T-cell (primary cell): ENCODE measurements around the gene KCNIP3. TPM values are rescaled to one million over a fixed set of nuclear protein-coding genes. Genes with fewer than 3 reads are reported as not detected.

Experiments used
- ATAC-seq, 4 experiments: fragments of 200-7000 bp in 3 of 4; fragments of 150-1000 bp in 1 of 4; cut with Tn5 transposase; replicated peaks in 1 of 4; 1 replicate in 3 of 4; 2 replicates in 1 of 4; pipeline ENCODE4 v1.10.0; 2021; ENCODE audit warnings: moderate library complexity in 3 of 4, mild to moderate bottlenecking in 2 of 4, moderate number of reproducible peaks in 1 of 4
- CTCF ChIA-PET, 2 donors: fragments of 300-600 bp; sonication (Branson Sonifier 250); formaldehyde crosslinking; loops; one replicate each; lab custom pipeline; 2022; ENCODE audit warnings: antibody characterized with exemption in 2 of 2; lab: Charles Lee
- POLR2A ChIA-PET, 2 donors: fragments of 300-600 bp; sonication (Branson Sonifier 250); formaldehyde crosslinking; loops; one replicate each; lab custom pipeline; 2022; ENCODE audit warnings: antibody characterized with exemption in 2 of 2; lab: Charles Lee
- DNase-seq, 35 experiments: peaks; one replicate each; pipeline versions ENCODE4 v3.0.0 to v3.0.0-alpha.2; 2013 to 2023
- H3K27ac ChIP-seq: one replicate; pipeline ENCODE4 v1.5.1; 2013; ENCODE audit warnings: low read length
- H3K27me3 ChIP-seq, 2 experiments: replicated peaks in 1 of 2; 1 replicate in 1 of 2; 2 replicates in 1 of 2; pipeline versions ENCODE4 v1.6.1 to v1.7.0; 2013; ENCODE audit warnings: low read length in 1 of 2, mixed read lengths in 1 of 2; ENCODE audit not compliant: control insufficient read depth in 2 of 2, insufficient read depth in 2 of 2; ENCODE audit errors: extremely low read depth in 1 of 2
- H3K36me3 ChIP-seq, 2 donors: 1 replicate in 1 of 2; 2 replicates in 1 of 2; pipeline versions ENCODE4 v1.6.1 to v1.7.0; 2013; ENCODE audit warnings: low read length in 1 of 2; ENCODE audit not compliant: control insufficient read depth in 2 of 2, insufficient read depth in 1 of 2; ENCODE audit errors: extremely low read depth in 1 of 2
- H3K4me1 ChIP-seq, 2 experiments: 1 replicate in 1 of 2; 2 replicates in 1 of 2; pipeline versions ENCODE4 v1.6.1 to v1.7.0; 2013; ENCODE audit warnings: low read length in 2 of 2, mixed read lengths in 1 of 2; ENCODE audit not compliant: insufficient read depth in 2 of 2, control insufficient read depth in 1 of 2; ENCODE audit errors: extremely low read depth in 1 of 2
- H3K4me3 ChIP-seq, 2 donors: 1 replicate in 1 of 2; 2 replicates in 1 of 2; pipeline versions ENCODE4 v1.5.1 to v1.7.0; 2013; ENCODE audit warnings: mild to moderate bottlenecking in 2 of 2, low read length in 1 of 2, moderate library complexity in 1 of 2; ENCODE audit not compliant: control insufficient read depth in 1 of 2; ENCODE audit errors: extremely low read depth in 1 of 2
- H3K9me3 ChIP-seq: 2 replicates; pipeline ENCODE4 v1.7.0; 2013
- H3K27ac Mint-ChIP-seq, 2 donors: one replicate each; pipeline ENCODE4 v1.8.0; 2020 to 2021; ENCODE audit warnings: mild to moderate bottlenecking in 2 of 2, mixed read lengths in 2 of 2
- H3K27me3 Mint-ChIP-seq, 2 donors: one replicate each; pipeline ENCODE4 v1.8.0; 2021 to 2022; ENCODE audit warnings: mixed read lengths in 2 of 2
- H3K36me3 Mint-ChIP-seq: one replicate; pipeline ENCODE4 v1.8.0; 2021; ENCODE audit warnings: mixed read lengths
- H3K4me1 Mint-ChIP-seq, 3 donors: one replicate each; pipeline ENCODE4 v1.8.0; 2020 to 2022; ENCODE audit warnings: mixed read lengths in 3 of 3, mild to moderate bottlenecking in 1 of 3
- H3K4me3 Mint-ChIP-seq, 3 donors: one replicate each; pipeline ENCODE4 v1.8.0; 2020 to 2022; ENCODE audit warnings: mild to moderate bottlenecking in 3 of 3, mixed read lengths in 3 of 3, moderate library complexity in 3 of 3
- H3K9me3 Mint-ChIP-seq, 3 donors: one replicate each; pipeline ENCODE4 v1.8.0; 2020 to 2022; ENCODE audit warnings: mixed read lengths in 3 of 3
- WGBS: methylation state at CpG from one replicate; pipeline ENCODE4 v1.1.5; 2013; ENCODE audit warnings: missing lambda C conversion rate; ENCODE audit not compliant: insufficient coverage; 5-methylcytosine and 5-hydroxymethylcytosine counted together
- total RNA-seq, 35 experiments: library from RNA in 6 of 35; stranded (reverse) in 6 of 35; fragments of 120-200 nt in 1 of 35; gene quantifications; one replicate each; pipeline versions ENCODE4 v1.2.1 to v1.2.4 and lab custom pipeline; 2013 to 2026

The KCNIP3 gene
- total RNA-seq, 5 donors from 2014 or later (not counting 1 experiment from before 2014, with no cell fraction given): not detected

DNA sequence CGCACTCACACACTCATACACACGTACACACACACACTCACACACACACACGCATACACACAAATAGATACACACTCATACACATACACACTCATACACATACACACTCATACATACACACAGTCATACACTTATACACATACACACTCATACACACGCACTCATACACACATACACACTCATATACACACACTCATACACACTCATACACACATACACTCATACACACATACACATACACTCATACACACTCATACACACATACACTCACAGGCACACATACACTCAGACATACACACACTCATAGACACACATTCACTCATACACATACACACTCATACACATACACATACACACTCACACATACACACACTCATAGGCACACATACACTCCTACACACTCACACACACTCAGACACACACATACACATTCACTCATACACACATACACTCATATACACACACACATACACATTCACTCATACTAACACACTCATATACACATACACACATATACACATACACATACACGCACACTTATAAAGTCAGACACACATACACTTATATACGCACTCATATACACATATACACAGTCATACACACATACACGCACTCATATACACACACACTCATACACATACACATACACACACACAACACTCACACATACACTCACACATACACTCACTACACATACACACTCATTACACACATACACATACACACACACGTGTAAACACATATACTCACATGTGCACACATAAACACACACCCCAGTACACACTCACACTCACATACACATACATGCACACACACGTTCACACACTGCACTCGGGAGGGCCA is 28.7 kb downstream of the KCNIP3 start:
- ChIA-PET CTCF (no interaction called here), POLR2A (no interaction called here)
- no peaks in the 10 kb centered on the region for H3K4me1 ChIP-seq
- no peak for DNase-seq
- Mint-ChIP-seq H3K36me3 (no peaks in the 10 kb centered on the region), H3K4me1 (no peaks in the 10 kb centered on the region), H3K9me3 (no peaks in the 10 kb centered on the region), H3K4me3 (no peak overlapping the region), H3K27me3 (no peaks in the 10 kb centered on the region), H3K27ac (no peak overlapping the region)
- H3K4me3 ChIP-seq: no peak overlapping the region
- H3K9me3 ChIP-seq: no peaks in the 10 kb centered on the region
- 94% methylated on average over 10 of the region's 10 CpGs for WGBS
- no peaks in the 10 kb centered on the region for H3K36me3 ChIP-seq
- ATAC-seq: no peak
- H3K27me3 ChIP-seq: peaks cover 0 to 5% of the 10 kb centered on the region in 2 experiments
- no peak overlapping the region for H3K27ac ChIP-seq

DNA sequence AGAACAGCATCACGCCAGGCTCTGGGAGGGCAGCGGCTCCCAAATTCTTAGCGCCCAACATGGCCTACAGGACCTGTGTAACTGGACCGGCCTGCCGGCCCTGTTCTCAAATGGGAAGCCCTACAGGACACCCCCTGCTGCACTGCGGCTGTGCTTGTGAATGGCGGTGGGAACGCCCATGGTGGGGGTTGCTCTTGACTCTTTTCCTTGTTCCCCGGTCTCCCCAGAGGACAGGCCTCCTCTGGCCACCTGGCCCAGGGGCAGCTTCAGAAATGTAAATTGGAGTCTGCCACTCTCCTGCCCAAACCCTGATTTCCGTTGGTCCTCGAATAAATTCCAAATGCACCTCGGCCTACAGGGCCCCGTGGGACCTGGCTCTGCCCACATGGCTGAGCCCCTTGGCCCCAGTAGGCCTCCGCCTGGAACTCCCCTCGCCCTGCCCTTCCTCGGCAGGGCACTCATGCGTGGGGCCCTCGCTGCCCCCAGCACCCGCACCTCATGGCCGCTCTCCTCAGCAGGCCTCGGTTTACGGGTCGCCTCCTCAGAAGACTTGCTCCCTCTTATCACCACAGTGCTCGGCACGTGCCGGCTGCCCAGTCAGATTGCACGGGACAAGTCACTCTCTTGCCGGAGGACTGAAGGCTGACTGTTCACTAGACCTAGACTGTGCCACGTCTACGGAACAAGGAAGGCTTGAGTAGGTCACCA is 29.4 kb downstream of the KCNIP3 start:
- ATAC-seq: no peak
- DNase-seq: no peak
- H3K4me1 Mint-ChIP-seq: no peaks in the 10 kb centered on the region
- no peaks in the 10 kb centered on the region for H3K4me1 ChIP-seq
- peaks cover 0 to 7% of the 10 kb centered on the region in 2 experiments for H3K27me3 ChIP-seq
- H3K36me3 Mint-ChIP-seq: no peaks in the 10 kb centered on the region
- no peak overlapping the region for H3K27ac ChIP-seq
- H3K27ac Mint-ChIP-seq: no peak overlapping the region
- no peaks in the 10 kb centered on the region for H3K36me3 ChIP-seq
- H3K4me3 ChIP-seq: no peak overlapping the region
- ChIA-PET CTCF (interaction anchor here in 1 of 2 donors (0.7 kb wide), 1 partner anchor 19 kb away, joined by 3 read pairs; no protein-coding TSS in a partner anchor), POLR2A (no interaction called here)
- WGBS: 94% methylated on average over 28 of the region's 30 CpGs
- H3K9me3 Mint-ChIP-seq: no peaks in the 10 kb centered on the region
- H3K27me3 Mint-ChIP-seq: no peaks in the 10 kb centered on the region
- no peak overlapping the region for H3K4me3 Mint-ChIP-seq
- no peaks in the 10 kb centered on the region for H3K9me3 ChIP-seq

DNA sequence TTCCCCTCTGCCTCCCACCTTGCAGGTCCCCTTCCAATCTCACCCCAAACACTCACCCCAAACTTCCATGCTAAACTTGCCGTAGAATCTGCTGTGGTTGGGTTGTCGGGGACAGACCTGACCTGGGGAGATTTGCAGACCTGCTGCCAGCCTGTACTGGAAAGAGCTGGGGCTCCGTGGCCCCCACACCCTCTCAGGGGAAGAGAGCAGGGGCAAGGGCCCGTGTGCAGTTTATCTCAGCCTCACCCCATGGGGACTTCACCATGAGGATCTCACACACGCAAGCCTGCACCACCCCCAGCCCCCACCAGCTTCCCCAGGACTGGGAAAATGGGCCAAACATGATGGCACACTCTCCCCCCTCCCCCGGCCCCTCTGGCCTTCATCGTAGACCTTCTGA is 30.7 kb downstream of the KCNIP3 start:
- H3K27ac Mint-ChIP-seq: no peak overlapping the region
- ATAC-seq (no peak), DNase-seq (no peak)
- H3K9me3 Mint-ChIP-seq: no peaks in the 10 kb centered on the region
- H3K27ac ChIP-seq: no peak overlapping the region
- no peak overlapping the region for H3K4me3 ChIP-seq
- H3K4me3 Mint-ChIP-seq: no peak overlapping the region
- H3K27me3 ChIP-seq: peaks cover 0 to 11% of the 10 kb centered on the region in 2 experiments
- no peaks in the 10 kb centered on the region for H3K36me3 Mint-ChIP-seq
- H3K27me3 Mint-ChIP-seq: no peaks in the 10 kb centered on the region
- 68% methylated on average over 4 of the region's 7 CpGs for WGBS
- H3K36me3 ChIP-seq: no peaks in the 10 kb centered on the region
- ChIA-PET POLR2A (no interaction called here), CTCF (no interaction called here)
- no peaks in the 10 kb centered on the region for H3K4me1 ChIP-seq
- no peaks in the 10 kb centered on the region for H3K9me3 ChIP-seq
- H3K4me1 Mint-ChIP-seq: no peaks in the 10 kb centered on the region

DNA sequence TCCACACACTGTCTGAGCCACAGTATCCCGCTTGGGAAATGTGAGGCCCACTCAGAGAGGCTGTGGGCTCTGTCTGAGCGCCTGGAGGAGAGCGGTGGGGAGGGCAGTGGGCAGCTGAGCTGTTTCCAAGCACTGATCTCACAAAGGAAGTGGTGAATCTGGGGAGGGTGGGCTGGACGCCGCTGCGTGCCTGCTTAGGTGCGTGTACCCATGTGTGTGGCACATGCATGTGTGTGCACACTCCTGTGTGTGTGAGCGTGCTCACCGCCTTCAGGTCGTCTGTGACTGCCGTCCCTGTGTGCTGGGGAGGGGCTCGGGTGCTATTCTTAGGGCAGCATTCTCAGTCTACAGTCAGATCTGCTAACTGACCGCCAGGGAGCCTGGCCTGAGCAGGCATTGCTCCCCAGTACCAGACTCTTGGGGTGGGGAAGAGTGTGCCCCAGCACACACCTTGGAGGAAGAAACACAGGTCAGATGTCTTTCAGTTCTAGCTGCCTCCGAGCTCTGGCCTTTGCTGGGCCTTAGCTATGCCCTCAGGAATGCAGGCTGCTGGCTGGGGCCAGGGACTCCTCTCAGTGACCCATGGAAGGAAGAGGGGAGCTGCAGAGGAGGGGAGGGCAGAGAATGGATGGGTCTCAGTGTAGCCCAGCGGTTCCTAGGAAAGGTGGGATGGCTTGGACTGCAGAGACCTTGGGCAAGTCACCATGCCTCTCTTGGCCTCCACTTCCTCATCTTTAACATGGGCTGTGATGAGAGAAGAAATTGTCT is 31.4 kb downstream of the KCNIP3 start:
- no peaks in the 10 kb centered on the region for H3K9me3 Mint-ChIP-seq
- no peak overlapping the region for H3K4me3 Mint-ChIP-seq
- ChIA-PET CTCF (no interaction called here), POLR2A (no interaction called here)
- no peak overlapping the region for H3K4me3 ChIP-seq
- WGBS: 79% methylated on average over 14 of the region's 15 CpGs
- no peaks in the 10 kb centered on the region for H3K4me1 Mint-ChIP-seq
- H3K27ac ChIP-seq: no peak overlapping the region
- H3K4me1 ChIP-seq: no peaks in the 10 kb centered on the region
- H3K36me3 Mint-ChIP-seq: no peaks in the 10 kb centered on the region
- H3K36me3 ChIP-seq: no peaks in the 10 kb centered on the region
- no peaks in the 10 kb centered on the region for H3K27me3 Mint-ChIP-seq
- no peak for ATAC-seq
- no peak overlapping the region for H3K27ac Mint-ChIP-seq
- no peaks in the 10 kb centered on the region for H3K9me3 ChIP-seq
- peaks cover 0 to 11% of the 10 kb centered on the region in 2 experiments for H3K27me3 ChIP-seq
- DNase-seq: no peak

DNA sequence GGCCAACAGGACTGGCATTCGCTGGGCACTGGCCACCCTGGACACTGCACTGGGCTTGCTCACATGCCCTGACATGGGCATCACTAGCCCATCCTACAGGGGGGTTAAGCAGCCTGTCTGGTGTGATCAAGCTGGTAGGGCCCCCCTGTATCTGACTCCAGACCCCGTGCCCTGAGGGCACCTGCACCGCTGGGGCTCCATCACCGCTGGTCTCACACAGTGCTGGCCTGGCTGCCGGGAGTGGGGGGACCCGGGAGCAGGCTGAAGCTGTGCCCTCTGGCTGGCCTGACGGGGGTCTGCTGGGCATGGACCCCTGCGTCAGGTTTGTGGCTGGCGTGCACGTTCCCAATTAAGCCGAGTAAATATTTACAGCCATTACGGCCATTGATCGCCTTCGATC is 32.3 kb downstream of the KCNIP3 start:
- POLR2A ChIA-PET: no interaction called here
- no peaks in the 10 kb centered on the region for H3K36me3 Mint-ChIP-seq
- CTCF ChIA-PET: no interaction called here
- no peak overlapping the region for H3K4me3 Mint-ChIP-seq
- DNase-seq (no peak), ATAC-seq (no peak)
- no peaks in the 10 kb centered on the region for H3K9me3 Mint-ChIP-seq
- no peaks in the 10 kb centered on the region for H3K27me3 Mint-ChIP-seq
- H3K9me3 ChIP-seq: no peaks in the 10 kb centered on the region
- peaks cover 0 to 11% of the 10 kb centered on the region in 2 experiments for H3K27me3 ChIP-seq
- H3K27ac ChIP-seq: no peak overlapping the region
- no peaks in the 10 kb centered on the region for H3K4me1 ChIP-seq
- no peaks in the 10 kb centered on the region for H3K36me3 ChIP-seq
- H3K4me3 ChIP-seq: no peak overlapping the region
- no peak overlapping the region for H3K27ac Mint-ChIP-seq
- H3K4me1 Mint-ChIP-seq: no peaks in the 10 kb centered on the region
- WGBS: 88% methylated on average over 14 of the region's 14 CpGs
